OCI-LY1 (cell line): ENCODE data around the gene SETD1A.

Source experiments
- H2AFZ ChIP-seq: fragments of 200-600 bp; sonication (generic), shearing (Covaris generic); 2 replicates; pipeline ENCODE4 v1.6.0; 2014; ENCODE audit warnings: antibody characterized with exemption, mild to moderate bottlenecking, low read length
- H3F3A ChIP-seq: fragments of 200-600 bp; sonication (generic), shearing (Covaris generic); 2 replicates; pipeline ENCODE4 v1.6.0; 2014; ENCODE audit warnings: mild to moderate bottlenecking, antibody characterized with exemption, low read length, moderate library complexity; ENCODE audit not compliant: insufficient read depth
- H3K27ac ChIP-seq: fragments of 200-600 bp; sonication (generic); 2 replicates; pipeline ENCODE4 v1.5.1; 2014; ENCODE audit warnings: low read length, mixed run types, mild to moderate bottlenecking, low read depth; ENCODE audit not compliant: poor library complexity, severe bottlenecking
- H3K27me3 ChIP-seq: fragments of 200-600 bp; sonication (generic); 2 replicates; pipeline ENCODE4 v1.6.0; 2014; ENCODE audit warnings: antibody characterized with exemption, mild to moderate bottlenecking, low read length, moderate library complexity; ENCODE audit not compliant: insufficient read depth
- H3K36me3 ChIP-seq: fragments of 200-600 bp; sonication (generic); 2 replicates; pipeline ENCODE4 v1.6.1; 2014; ENCODE audit warnings: mild to moderate bottlenecking, antibody characterized with exemption, low read length, moderate library complexity, mixed read lengths; ENCODE audit not compliant: insufficient read depth
- H3K4me1 ChIP-seq: fragments of 200-600 bp; sonication (generic); 2 replicates; pipeline ENCODE4 v1.5.1; 2014; ENCODE audit warnings: mild to moderate bottlenecking, low read length, moderate library complexity; ENCODE audit not compliant: insufficient read depth, severe bottlenecking
- H3K4me2 ChIP-seq: fragments of 200-600 bp; sonication (generic), shearing (Covaris generic); 2 replicates; pipeline ENCODE4 v1.6.1; 2014; ENCODE audit warnings: low read length
- H3K4me3 ChIP-seq: fragments of 200-600 bp; sonication (generic); 2 replicates; pipeline ENCODE4 v1.5.1; 2014; ENCODE audit warnings: low read length, low read depth, mild to moderate bottlenecking, mixed read lengths; ENCODE audit not compliant: poor library complexity, severe bottlenecking
- H3K79me2 ChIP-seq: fragments of 200-600 bp; shearing (Covaris generic); 2 replicates; pipeline ENCODE4 v1.6.1; 2016; ENCODE audit warnings: mixed run types, low read length, mixed read lengths; ENCODE audit not compliant: insufficient read depth
- H3K9ac ChIP-seq: fragments of 200-600 bp; sonication (generic), shearing (Covaris generic); 2 replicates; pipeline ENCODE4 v1.6.1; 2014; ENCODE audit warnings: mild to moderate bottlenecking, low read length, mixed read lengths
- H3K9me2 ChIP-seq: fragments of 200-600 bp; sonication (generic), shearing (Covaris generic); 2 replicates; pipeline ENCODE4 v1.6.1; 2014; ENCODE audit warnings: low read depth, mild to moderate bottlenecking, low read length, mixed read lengths
- H3K9me3 ChIP-seq: fragments of 200-600 bp; shearing (Covaris generic); 2 replicates; pipeline ENCODE4 v1.6.1; 2014; ENCODE audit warnings: low read length, mixed read lengths
- H4K20me1 ChIP-seq: fragments of 200-600 bp; sonication (generic), shearing (Covaris generic); 2 replicates; pipeline ENCODE4 v1.6.0; 2016; ENCODE audit warnings: mild to moderate bottlenecking, low read length; ENCODE audit not compliant: insufficient read depth
- CTCF ChIP-seq: fragments of 200-600 bp; sonication (generic), shearing (Covaris generic); IDR thresholded peaks from 2 replicates; pipeline ENCODE4 v1.5.1; 2017; ENCODE audit warnings: mild to moderate bottlenecking, antibody characterized with exemption, low read length, moderate library complexity, mixed read lengths
- EZH2 ChIP-seq: fragments of 200-600 bp; sonication (generic), shearing (Covaris generic); IDR thresholded peaks from 2 replicates; pipeline ENCODE4 v1.8.0; 2017; ENCODE audit warnings: borderline replicate concordance, mixed run types, mild to moderate bottlenecking, antibody characterized with exemption, low read length, moderate library complexity, mixed read lengths

The SETD1A gene

GRCh38 chr16:30941600-30942425 lies 15.7 kb upstream of the SETD1A start:
- H3K27ac ChIP-seq = no peak overlapping the region
- H3K4me1 ChIP-seq = peaks cover 23% of the 10 kb centered on the region
- H3K79me2 ChIP-seq = no peaks in the 10 kb centered on the region
- TF ChIP-seq EZH2 (no peak), CTCF (peak; percentile 93)
- no peak overlapping the region; the same call in 1 of the 2 replicates for H3K9ac ChIP-seq
- H3F3A ChIP-seq = no peaks in the 10 kb centered on the region
- H3K9me2 ChIP-seq = no peaks in the 10 kb centered on the region
- peaks cover 29% of the 10 kb centered on the region; the same call in 1 of the 2 replicates for H3K36me3 ChIP-seq
- no peaks in the 10 kb centered on the region for H3K27me3 ChIP-seq
- no peaks in the 10 kb centered on the region for H3K9me3 ChIP-seq
- peak overlapping the region; percentile 44 for H3K4me2 ChIP-seq
- H3K4me3 ChIP-seq = peak overlapping the region; percentile 18
- H2AFZ ChIP-seq = no peak overlapping the region
- no peaks in the 10 kb centered on the region for H4K20me1 ChIP-seq

DNA sequence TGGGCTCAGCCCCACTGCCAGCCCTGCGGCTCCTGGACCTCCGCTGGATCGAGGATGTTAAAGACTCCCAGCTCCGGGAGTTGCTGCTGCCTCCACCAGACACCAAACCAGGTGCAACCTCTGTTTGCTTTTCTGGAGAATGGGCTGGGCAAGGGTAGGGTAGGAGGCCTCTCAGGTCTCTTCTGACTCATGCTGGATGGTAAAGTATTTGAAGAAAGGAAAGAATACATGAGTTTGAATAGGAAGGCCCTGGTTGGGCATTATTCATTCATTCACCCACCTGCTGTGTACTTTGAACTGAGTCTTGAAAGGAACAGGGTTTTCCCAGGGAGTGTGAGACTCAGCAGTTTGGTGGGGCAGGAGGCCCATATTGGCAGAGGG lies 15.1 kb upstream of the SETD1A start:
- H3K27me3 ChIP-seq = no peaks in the 10 kb centered on the region
- H3K9me2 ChIP-seq = no peaks in the 10 kb centered on the region
- no peaks in the 10 kb centered on the region for H3F3A ChIP-seq
- no peak overlapping the region for H3K27ac ChIP-seq
- H3K9me3 ChIP-seq = no peaks in the 10 kb centered on the region
- H3K4me3 ChIP-seq = no peak overlapping the region
- H4K20me1 ChIP-seq = no peaks in the 10 kb centered on the region
- peaks cover 25% of the 10 kb centered on the region; the same call in 1 of the 2 replicates for H3K36me3 ChIP-seq
- H3K9ac ChIP-seq = no peak overlapping the region; the same call in 1 of the 2 replicates
- H3K4me2 ChIP-seq = peak overlapping the region; percentile 44
- H3K79me2 ChIP-seq = no peaks in the 10 kb centered on the region
- TF ChIP-seq EZH2 (no peak), CTCF (no peak)
- H3K4me1 ChIP-seq = peaks cover 22% of the 10 kb centered on the region
- no peak overlapping the region for H2AFZ ChIP-seq

DNA sequence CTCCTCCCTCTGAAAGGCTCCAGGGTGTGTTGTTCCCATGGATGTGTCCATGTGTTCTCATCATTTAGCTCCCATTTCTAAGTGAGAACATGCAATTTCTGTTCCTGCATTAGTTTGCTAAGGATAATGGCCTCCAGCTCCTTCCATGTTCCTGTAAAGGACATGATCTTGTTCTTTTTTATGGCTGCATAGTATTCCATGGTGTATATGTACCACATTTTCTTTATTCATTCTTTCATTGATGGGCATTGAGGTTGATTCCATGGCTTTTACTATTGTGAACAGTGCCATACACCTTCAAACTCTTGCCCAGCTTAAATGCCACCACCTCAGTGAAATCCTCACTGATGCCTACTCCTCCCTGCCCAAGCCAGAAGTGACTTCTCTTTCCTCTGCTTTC lies 13.2 kb upstream of the SETD1A start:
- H3K79me2 ChIP-seq = no peaks in the 10 kb centered on the region
- no peak overlapping the region for H3K27ac ChIP-seq
- peaks cover 14% of the 10 kb centered on the region for H3K4me1 ChIP-seq
- TF ChIP-seq EZH2 (no peak), CTCF (no peak)
- no peak overlapping the region for H3K4me2 ChIP-seq
- no peaks in the 10 kb centered on the region for H4K20me1 ChIP-seq
- no peak overlapping the region for H3K4me3 ChIP-seq
- peaks cover 25% of the 10 kb centered on the region; the same call in 1 of the 2 replicates for H3K36me3 ChIP-seq
- no peak overlapping the region for H3K9ac ChIP-seq
- no peak overlapping the region for H2AFZ ChIP-seq
- no peaks in the 10 kb centered on the region for H3F3A ChIP-seq
- no peaks in the 10 kb centered on the region for H3K27me3 ChIP-seq
- no peaks in the 10 kb centered on the region for H3K9me2 ChIP-seq
- no peaks in the 10 kb centered on the region for H3K9me3 ChIP-seq
